H9 (cell line): ENCODE results near the gene BAX. TPM values are rescaled to one million over a fixed set of nuclear protein-coding genes. Genes with fewer than 3 reads are reported as not detected.

Experiments
- DNase-seq: peaks from one replicate; pipeline ENCODE4 v3.0.0-alpha.2; 2017
- H2AFZ ChIP-seq: one replicate; pipeline ENCODE4 v1.6.1; 2013; ENCODE audit warnings: mild to moderate bottlenecking, low read length, control low read depth, moderate library complexity
- H2AK5ac ChIP-seq: 2 replicates; pipeline ENCODE4 v1.6.1; 2013; ENCODE audit warnings: low read length, control low read depth, mixed read lengths; ENCODE audit not compliant: insufficient read length
- H2BK120ac ChIP-seq: one replicate; pipeline ENCODE4 v1.6.1; 2013; ENCODE audit warnings: low read depth, mild to moderate bottlenecking, low read length, control low read depth, inconsistent platforms; ENCODE audit not compliant: poor library complexity, severe bottlenecking
- H2BK12ac ChIP-seq: 2 replicates; pipeline ENCODE4 v1.6.1; 2013; ENCODE audit warnings: low read length, control low read depth, mixed read lengths, low read depth; ENCODE audit not compliant: insufficient read length
- H2BK15ac ChIP-seq: 2 replicates; pipeline ENCODE4 v1.6.1; 2013; ENCODE audit warnings: low read depth, low read length, control low read depth
- H2BK20ac ChIP-seq: one replicate; pipeline ENCODE4 v1.6.1; 2013; ENCODE audit warnings: low read depth, mild to moderate bottlenecking, low read length, control low read depth, inconsistent platforms; ENCODE audit not compliant: poor library complexity, severe bottlenecking
- H2BK5ac ChIP-seq: 2 replicates; pipeline ENCODE4 v1.6.1; 2013; ENCODE audit warnings: low read length, control low read depth, mixed read lengths; ENCODE audit not compliant: insufficient read length
- H3K14ac ChIP-seq: 2 replicates; pipeline ENCODE4 v1.6.1; 2013; ENCODE audit warnings: low read length, control low read depth; ENCODE audit not compliant: insufficient read depth
- H3K18ac ChIP-seq: 2 replicates; pipeline ENCODE4 v1.6.1; 2013; ENCODE audit warnings: low read depth, mild to moderate bottlenecking, mixed read lengths, low read length, control low read depth; ENCODE audit not compliant: insufficient read length
- H3K23ac ChIP-seq: 2 replicates; pipeline ENCODE4 v1.6.1; 2013; ENCODE audit warnings: low read length, control low read depth, mixed read lengths, low read depth; ENCODE audit not compliant: insufficient read length
- H3K23me2 ChIP-seq: 2 replicates; pipeline ENCODE4 v1.6.1; 2013; ENCODE audit warnings: low read depth, mild to moderate bottlenecking, mixed read lengths, low read length, control low read depth; ENCODE audit not compliant: insufficient read length, poor library complexity, severe bottlenecking
- H3K27ac ChIP-seq: 2 replicates; pipeline ENCODE4 v1.5.1; 2013; ENCODE audit warnings: low read length, control low read depth, mixed read lengths, low read depth; ENCODE audit not compliant: insufficient read length
- H3K27me3 ChIP-seq: 2 replicates; pipeline ENCODE4 v1.6.1; 2013; ENCODE audit warnings: low read length, control low read depth, inconsistent platforms; ENCODE audit not compliant: insufficient read depth
- H3K4ac ChIP-seq: 2 replicates; pipeline ENCODE4 v1.6.1; 2013; ENCODE audit warnings: low read depth, mild to moderate bottlenecking, control low read depth, inconsistent platforms, low read length, moderate library complexity
- H3K4me1 ChIP-seq: 2 replicates; pipeline ENCODE4 v1.6.1; 2013; ENCODE audit warnings: low read length, control low read depth, inconsistent platforms; ENCODE audit not compliant: insufficient read depth
- H3K4me2 ChIP-seq: 2 replicates; pipeline ENCODE4 v1.6.1; 2013; ENCODE audit warnings: low read length, control low read depth, mixed read lengths; ENCODE audit not compliant: insufficient read length, insufficient read depth
- H3K56ac ChIP-seq: 2 replicates; pipeline ENCODE4 v1.6.1; 2013; ENCODE audit warnings: low read depth, mild to moderate bottlenecking, mixed read lengths, low read length, control low read depth; ENCODE audit not compliant: insufficient read length
- H3K79me1 ChIP-seq: 2 replicates; pipeline ENCODE4 v1.6.1; 2013; ENCODE audit warnings: low read depth, mild to moderate bottlenecking, moderate library complexity, low read length, control low read depth, inconsistent platforms; ENCODE audit not compliant: insufficient read depth, poor library complexity, severe bottlenecking
- H3K79me2 ChIP-seq: 2 replicates; pipeline ENCODE4 v1.6.1; 2013; ENCODE audit warnings: low read length, control low read depth, inconsistent platforms; ENCODE audit not compliant: insufficient read depth
- H3K9ac ChIP-seq: 2 replicates; pipeline ENCODE4 v1.6.1; 2013; ENCODE audit warnings: low read length, control low read depth, mixed read lengths; ENCODE audit not compliant: insufficient read length; ENCODE audit errors: extremely low read depth
- H3K9me3 ChIP-seq: one replicate; pipeline ENCODE4 v1.6.1; 2013; ENCODE audit warnings: low read depth, low read length, inconsistent platforms; ENCODE audit not compliant: control insufficient read depth
- H3T11ph ChIP-seq: one replicate; pipeline ENCODE4 v1.6.1; 2013; ENCODE audit warnings: mild to moderate bottlenecking, low read length, control low read depth, inconsistent platforms
- H4K20me1 ChIP-seq: one replicate; pipeline ENCODE4 v1.6.1; 2013; ENCODE audit not compliant: control insufficient read depth, insufficient read length, insufficient read depth
- H4K5ac ChIP-seq: 2 replicates; pipeline ENCODE4 v1.6.1; 2013; ENCODE audit warnings: low read depth, mild to moderate bottlenecking, mixed read lengths, low read length, control low read depth; ENCODE audit not compliant: insufficient read length
- H4K8ac ChIP-seq: replicated peaks from 2 replicates; pipeline ENCODE4 v1.6.1; 2013; ENCODE audit warnings: low read length, control low read depth, mixed read lengths, low read depth; ENCODE audit not compliant: insufficient read length
- H4K91ac ChIP-seq: 2 replicates; pipeline ENCODE4 v1.6.1; 2013; ENCODE audit warnings: low read depth, mild to moderate bottlenecking, moderate library complexity, mixed read lengths, low read length, control low read depth; ENCODE audit not compliant: insufficient read length
- H3K27ac Mint-ChIP-seq, 3 experiments: 2 replicates in 2 of 3; 3 replicates in 1 of 3; pipeline ENCODE4 v1.8.0; 2020 to 2021; ENCODE audit warnings: mixed read lengths in 3 of 3, mild to moderate bottlenecking in 1 of 3, moderate library complexity in 1 of 3
- H3K27me3 Mint-ChIP-seq: 2 replicates; pipeline ENCODE4 v1.8.0; 2021; ENCODE audit warnings: low read depth, mild to moderate bottlenecking, moderate library complexity, mixed read lengths
- H3K36me3 Mint-ChIP-seq, 3 experiments: 2 replicates in 2 of 3; 3 replicates in 1 of 3; pipeline ENCODE4 v1.8.0; 2020 to 2021; ENCODE audit warnings: low read depth in 3 of 3, mixed read lengths in 3 of 3; ENCODE audit not compliant: insufficient read depth in 1 of 3
- H3K4me1 Mint-ChIP-seq, 2 experiments: 2 replicates each; pipeline ENCODE4 v1.8.0; 2020; ENCODE audit warnings: mixed read lengths in 2 of 2
- H3K4me3 Mint-ChIP-seq, 2 experiments: 2 replicates in 1 of 2; 3 replicates in 1 of 2; pipeline ENCODE4 v1.8.0; 2020 to 2021; ENCODE audit warnings: mild to moderate bottlenecking in 2 of 2, mixed read lengths in 2 of 2, moderate library complexity in 1 of 2
- H3K9me3 Mint-ChIP-seq, 2 experiments: 2 replicates in 1 of 2; 3 replicates in 1 of 2; pipeline ENCODE4 v1.8.0; 2020; ENCODE audit warnings: mild to moderate bottlenecking in 2 of 2, mixed read lengths in 2 of 2, moderate library complexity in 1 of 2
- CTCF ChIP-seq: fragments of 200-600 bp; sonication (generic); conservative IDR thresholded peaks from 3 replicates; pipeline ENCODE4 v1.8.0; 2021; ENCODE audit warnings: antibody characterized with exemption, mild to moderate bottlenecking
- WGBS: extraction: QIAGEN DNeasy Blood & Tissue Kit; methylation state at CpG from one replicate; pipeline ENCODE4 v1.1.7; 2013; ENCODE audit warnings: missing lambda C conversion rate, low lambda C conversion rate, mixed read lengths; ENCODE audit not compliant: insufficient read length; ENCODE audit errors: extremely low coverage; 5-methylcytosine and 5-hydroxymethylcytosine counted together
- total RNA-seq: library from RNA; stranded (reverse); gene quantifications from 2 replicates; pipeline ENCODE4 v1.2.1, GENCODE V29; 2021

BAX gene
- total RNA-seq, 1 experiment from 2014 or later, result 310 TPM

- H3K79me2 ChIP-seq, result no peaks in the 10 kb centered on the region; the same call in 1 of the 2 replicates
- no peak overlapping the region for H4K91ac ChIP-seq
- H3K23ac ChIP-seq, result no peak overlapping the region
- no peak overlapping the region for H2AFZ ChIP-seq
- H2BK120ac ChIP-seq, result no peak overlapping the region
- H3K4ac ChIP-seq, result no peak overlapping the region
- H3K4me1 ChIP-seq, result no peaks in the 10 kb centered on the region
- H3K27ac Mint-ChIP-seq, result no peak overlapping the region
- H4K5ac ChIP-seq, result no peak overlapping the region
- H3K23me2 ChIP-seq, result no peaks in the 10 kb centered on the region
- H3K79me1 ChIP-seq, result no peaks in the 10 kb centered on the region
- no peak overlapping the region for H2BK5ac ChIP-seq
- no peak overlapping the region for H2BK12ac ChIP-seq
- H3K36me3 Mint-ChIP-seq, result peaks cover 29 to 75% (median 70%) of the 10 kb centered on the region in 3 experiments
- peaks cover 12 to 13% of the 10 kb centered on the region in 2 experiments for H3K4me1 Mint-ChIP-seq
- no peaks in the 10 kb centered on the region for H3K27me3 Mint-ChIP-seq
- no peak overlapping the region for H3K9ac ChIP-seq
- H3K9me3 Mint-ChIP-seq, result no peaks in the 10 kb centered on the region; a peak in 1 of 5 replicates
- no peak overlapping the region for H3K4me2 ChIP-seq
- no peak overlapping the region for H2BK15ac ChIP-seq
- no peaks in the 10 kb centered on the region for H4K20me1 ChIP-seq
- H3K14ac ChIP-seq, result no peak overlapping the region
- TF ChIP-seq CTCF, result no peak
- no peaks in the 10 kb centered on the region for H3K9me3 ChIP-seq
- H2AK5ac ChIP-seq, result no peak overlapping the region
- no peak overlapping the region for H3K18ac ChIP-seq
- H3K27me3 ChIP-seq, result no peaks in the 10 kb centered on the region
- H4K8ac ChIP-seq, result no peak overlapping the region
- WGBS, result no CpG with 5 or more reads among the region's 3 CpGs
- H3K27ac ChIP-seq, result no peak overlapping the region
- H3T11ph ChIP-seq, result no peak overlapping the region
- no peak overlapping the region for H2BK20ac ChIP-seq
- no peak overlapping the region for H3K56ac ChIP-seq
- H3K4me3 Mint-ChIP-seq, result no peak overlapping the region
- DNase-seq, result no peak
Observed at GRCh38 chr19:48986211-48986610, 31.5 kb downstream of the BAX start.
